CD4-positive, alpha-beta memory T cell (primary cell): ENCODE results near the gene ZNF829. TPM values are rescaled to one million over a fixed set of nuclear protein-coding genes. Genes with fewer than 3 reads are reported as not detected.

ENCODE experiments used
- polyA plus RNA-seq, 2 donors: library from polyadenylated mRNA; unstranded; fragments of 300-500 nt; fragmentation: Illumina TruSeq; gene quantifications; one replicate each; pipeline ENCODE4 v1.2.3, GENCODE V29; 2021
- total RNA-seq, 2 experiments: library from RNA; stranded (reverse); gene quantifications; one replicate each; pipeline ENCODE4 v1.2.3, GENCODE V29; 2021

ZNF829 gene
- total and polyA plus RNA-seq, 4 experiments from 2014 or later = 2.0 to 9.8 (median 6.2) TPM

Other genes with a start within 250 kb of the ZNF829 start
- gene ZNF461, start 249.5 kb downstream of the ZNF829 start, total RNA-seq = 10 to 100 TPM; 17.5 to 17.6 TPM
- gene ZNF461, start 249.5 kb downstream of the ZNF829 start, polyA plus RNA-seq = 1 to 10 TPM; 3.1 to 8.0 TPM
- gene ZNF567, start 228.7 kb downstream of the ZNF829 start, total RNA-seq = 10 to 100 TPM; 17.0 to 19.8 TPM
- 10 to 100 TPM in 1 of 2 donors, 1 to 10 TPM in 1; 7.0 to 13.9 TPM for gene ZNF567, start 228.7 kb downstream of the ZNF829 start, polyA plus RNA-seq
- gene ZNF850, start 143.5 kb downstream of the ZNF829 start, total RNA-seq = 1 to 10 TPM; 3.7 to 5.4 TPM
- gene ZNF850, start 143.5 kb downstream of the ZNF829 start, polyA plus RNA-seq = 1 to 10 TPM in 1 of 2 donors, not detected in 1; 1.5 TPM
- gene ZNF790, start 77.9 kb downstream of the ZNF829 start, total RNA-seq = 10 to 100 TPM; 12.4 to 13.4 TPM
- 1 to 10 TPM; 5.1 to 6.6 TPM for gene ZNF790, start 77.9 kb downstream of the ZNF829 start, polyA plus RNA-seq
- gene ZNF345, start 65.4 kb downstream of the ZNF829 start, total RNA-seq = 10 to 100 TPM; 17.6 to 18.0 TPM
- 10 to 100 TPM in 1 of 2 donors, 1 to 10 TPM in 1; 7.9 to 10.0 TPM for gene ZNF345, start 65.4 kb downstream of the ZNF829 start, polyA plus RNA-seq
- gene ZNF568, start within 50 bp of the ZNF829 start, total RNA-seq = 10 to 100 TPM; 18.8 to 20.3 TPM
- gene ZNF568, start within 50 bp of the ZNF829 start, polyA plus RNA-seq = 10 to 100 TPM in 1 of 2 donors, 1 to 10 TPM in 1; 7.6 to 11.1 TPM
- gene ZNF420, start 162.1 kb upstream of the ZNF829 start, total RNA-seq = 10 to 100 TPM; 25.0 to 28.6 TPM
- gene ZNF420, start 162.1 kb upstream of the ZNF829 start, polyA plus RNA-seq = 10 to 100 TPM; 19.5 to 24.8 TPM